HG02571 (cell line): Measurements from ENCODE around the gene ANKRD44.

ENCODE experiments used
- ATAC-seq: cut with Tn5 transposase; IDR thresholded peaks from one replicate; pipeline ENCODE4 v1.9.1; 2021; ENCODE audit warnings: mild to moderate bottlenecking, moderate library complexity; ENCODE audit not compliant: unreplicated experiment

ANKRD44 gene

GRCh38 chr2:196970099-196970498 is 340.5 kb downstream of the ANKRD44 start:
- no peak for ATAC-seq

- ATAC-seq = no peak
These were observed 342.1 kb downstream of the ANKRD44 start for GRCh38 chr2:196968516-196968915.

- no peak for ATAC-seq
These were observed 342.8 kb downstream of the ANKRD44 start for GRCh38 chr2:196967775-196968174.

GRCh38 chr2:196967116-196967515 is 343.5 kb downstream of the ANKRD44 start:
- no peak for ATAC-seq

GRCh38 chr2:196966061-196966460 is 344.5 kb downstream of the ANKRD44 start:
- no peak for ATAC-seq

GRCh38 chr2:196965651-196966050 is 344.9 kb downstream of the ANKRD44 start:
- no peak for ATAC-seq

GRCh38 chr2:196963961-196964360 is 346.6 kb downstream of the ANKRD44 start:
- ATAC-seq = no peak

- no peak for ATAC-seq
These were observed 347.5 kb downstream of the ANKRD44 start for GRCh38 chr2:196963043-196963442.

GRCh38 chr2:196962325-196962724 is 348.3 kb downstream of the ANKRD44 start:
- no peak for ATAC-seq

- peak; percentile 96 for ATAC-seq
These were observed 348.7 kb downstream of the ANKRD44 start for GRCh38 chr2:196961889-196962288.

GRCh38 chr2:196959734-196960338 is 350.7 kb downstream of the ANKRD44 start:
- no peak for ATAC-seq

- no peak for ATAC-seq
These were observed 351.3 kb downstream of the ANKRD44 start for GRCh38 chr2:196959281-196959680.

- ATAC-seq = no peak
These were observed 352.6 kb downstream of the ANKRD44 start for GRCh38 chr2:196957881-196958525.

GRCh38 chr2:196957442-196957841 is 353.1 kb downstream of the ANKRD44 start:
- ATAC-seq = no peak

GRCh38 chr2:196956069-196956468 is 354.5 kb downstream of the ANKRD44 start:
- ATAC-seq = no peak

- no peak for ATAC-seq
These were observed 355.5 kb downstream of the ANKRD44 start for GRCh38 chr2:196955036-196955435.

- no peak for ATAC-seq
These were observed 356.6 kb downstream of the ANKRD44 start for GRCh38 chr2:196954001-196954400.

GRCh38 chr2:196952936-196953335 is 357.6 kb downstream of the ANKRD44 start:
- ATAC-seq = no peak

- no peak for ATAC-seq
These were observed 358.6 kb downstream of the ANKRD44 start for GRCh38 chr2:196951973-196952372.

- ATAC-seq = no peak
These were observed 361.5 kb downstream of the ANKRD44 start for GRCh38 chr2:196949116-196949515.

GRCh38 chr2:196944570-196944969 is 366.0 kb downstream of the ANKRD44 start:
- peak; percentile 89 for ATAC-seq

GRCh38 chr2:196941398-196942078 is 369.0 kb downstream of the ANKRD44 start:
- ATAC-seq = no peak
